Islet of Langerhans (tissue), 1 donor: ENCODE data around the gene EFNB3.

Source experiments
- FAIRE-seq: peaks from one replicate; lab custom pipeline; 2011; peaks lifted over from hg19 to GRCh38; lab: Jason Lieb, UNC

Gene EFNB3, protein sequence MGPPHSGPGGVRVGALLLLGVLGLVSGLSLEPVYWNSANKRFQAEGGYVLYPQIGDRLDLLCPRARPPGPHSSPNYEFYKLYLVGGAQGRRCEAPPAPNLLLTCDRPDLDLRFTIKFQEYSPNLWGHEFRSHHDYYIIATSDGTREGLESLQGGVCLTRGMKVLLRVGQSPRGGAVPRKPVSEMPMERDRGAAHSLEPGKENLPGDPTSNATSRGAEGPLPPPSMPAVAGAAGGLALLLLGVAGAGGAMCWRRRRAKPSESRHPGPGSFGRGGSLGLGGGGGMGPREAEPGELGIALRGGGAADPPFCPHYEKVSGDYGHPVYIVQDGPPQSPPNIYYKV

DNA sequence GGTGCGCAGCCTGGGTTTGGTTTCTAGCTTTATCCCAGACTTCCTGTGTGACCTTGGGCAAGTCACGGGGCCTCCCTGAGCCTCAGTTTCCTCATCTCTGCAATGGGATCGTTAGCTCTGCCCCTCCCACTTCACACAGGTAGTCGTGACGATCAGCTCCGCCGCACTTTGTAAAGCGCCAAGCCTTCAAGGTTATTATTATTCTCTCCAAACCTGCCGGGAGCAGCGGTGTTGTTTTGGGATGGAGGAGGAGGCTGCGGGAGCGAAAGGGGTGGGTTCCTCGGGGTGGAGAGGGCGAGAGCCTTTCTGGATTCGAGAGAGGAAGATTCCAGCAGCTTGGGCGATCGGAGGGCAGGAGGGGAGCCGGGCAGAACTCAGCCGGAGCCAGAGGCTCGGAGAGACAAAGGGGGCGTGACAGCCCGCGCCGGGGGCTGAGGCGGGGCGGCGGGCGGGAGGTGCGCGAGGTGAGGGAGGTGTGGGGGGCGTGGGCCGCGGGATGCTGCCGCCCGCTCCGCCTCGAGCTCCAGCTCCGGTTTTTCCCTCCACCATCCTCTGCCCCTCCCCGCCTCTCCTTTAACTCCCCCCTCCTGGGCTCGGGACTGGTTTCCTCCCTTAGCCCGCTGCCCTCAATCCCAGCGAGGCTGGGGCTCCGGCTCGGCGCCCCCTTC, at the start of gene EFNB3:
Gene EFNB3, plus strand, starts transcription at position 602 of the 668 bp plus-strand sequence. CDS start 397 bp downstream, outside the sequence.
- FAIRE-seq, result no peak

DNA sequence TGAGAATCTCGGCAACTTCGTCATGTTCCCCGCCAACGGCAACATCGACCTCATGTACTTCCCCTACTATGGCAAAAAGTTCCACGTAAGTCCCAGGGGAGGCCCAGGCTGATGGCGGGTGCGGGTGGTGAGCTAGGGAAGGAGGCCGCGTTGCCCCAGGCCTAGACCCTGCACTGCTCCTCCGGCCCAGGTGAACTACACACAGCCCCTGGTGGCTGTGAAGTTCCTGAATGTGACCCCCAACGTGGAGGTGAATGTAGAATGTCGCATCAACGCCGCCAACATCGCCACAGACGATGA, 49.5 kb upstream of the EFNB3 start:
- no peak for FAIRE-seq

DNA sequence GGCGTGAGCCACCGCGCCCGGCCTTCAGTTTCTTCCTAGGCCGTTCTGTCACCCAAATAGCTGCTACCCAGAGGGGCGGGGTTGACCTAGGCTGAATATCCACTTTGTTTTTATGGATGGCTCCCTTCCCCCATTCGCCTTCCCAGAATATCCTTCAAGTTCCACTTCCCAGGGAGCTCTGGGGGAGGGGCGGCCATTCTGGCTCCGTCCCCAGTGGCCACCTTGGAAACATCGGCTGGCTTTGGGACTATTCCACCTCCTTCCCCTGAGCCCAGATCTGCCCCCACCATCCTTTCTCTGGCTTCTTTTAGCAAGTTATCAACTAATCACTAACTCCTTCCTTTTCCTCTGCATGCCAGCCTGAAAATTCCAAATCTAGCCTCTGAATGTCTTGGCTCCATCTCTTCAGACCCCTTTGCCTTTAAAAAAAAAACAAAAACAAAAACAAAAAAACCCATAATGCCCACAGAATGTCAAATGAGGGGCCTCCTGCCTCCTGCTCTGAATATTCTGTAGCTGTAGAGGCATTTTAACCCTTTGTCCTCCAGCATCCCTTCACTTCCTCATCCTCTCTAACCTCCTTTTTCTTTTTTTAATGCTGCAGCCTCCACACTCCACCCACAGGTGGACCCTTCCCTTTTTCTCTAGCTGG, 47.9 kb upstream of the EFNB3 start:
- FAIRE-seq, result no peak

DNA sequence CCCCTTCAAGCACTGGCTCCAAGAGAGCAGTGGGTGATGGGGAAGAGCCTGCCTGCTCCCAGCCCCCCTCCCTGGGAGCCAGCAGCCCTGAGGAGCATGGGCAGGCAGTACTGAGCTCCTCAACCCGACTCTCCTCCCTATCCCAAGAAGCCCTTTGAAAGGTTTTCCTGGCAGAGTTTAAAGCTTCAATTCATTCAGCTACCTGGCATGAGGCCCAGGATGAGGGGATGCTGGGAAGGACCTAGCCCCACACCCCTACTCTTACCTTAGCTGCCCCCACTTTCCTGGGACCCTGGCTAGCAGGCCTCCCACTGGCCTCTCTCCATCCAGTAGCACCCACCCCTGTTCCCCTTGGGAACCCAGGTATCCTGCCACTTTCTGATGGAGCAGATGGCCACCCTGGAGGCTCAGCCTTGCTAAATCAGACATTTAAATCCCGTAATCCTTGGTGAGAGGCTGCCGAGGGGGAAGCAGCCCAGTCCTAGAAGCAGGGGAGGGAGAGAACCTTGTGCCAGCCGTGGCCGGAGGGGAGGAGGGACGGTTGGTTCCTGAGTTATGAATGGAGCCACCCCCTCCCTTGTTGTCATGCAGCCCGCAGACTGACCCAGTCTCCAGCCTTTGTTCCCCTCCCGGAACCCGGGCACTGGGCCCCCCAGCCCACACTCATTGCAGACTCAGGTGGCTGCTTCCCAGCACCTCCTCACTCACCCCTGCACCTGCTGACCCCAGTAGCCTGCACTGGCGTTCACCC, 37.2 kb upstream of the EFNB3 start:
- no peak for FAIRE-seq

DNA sequence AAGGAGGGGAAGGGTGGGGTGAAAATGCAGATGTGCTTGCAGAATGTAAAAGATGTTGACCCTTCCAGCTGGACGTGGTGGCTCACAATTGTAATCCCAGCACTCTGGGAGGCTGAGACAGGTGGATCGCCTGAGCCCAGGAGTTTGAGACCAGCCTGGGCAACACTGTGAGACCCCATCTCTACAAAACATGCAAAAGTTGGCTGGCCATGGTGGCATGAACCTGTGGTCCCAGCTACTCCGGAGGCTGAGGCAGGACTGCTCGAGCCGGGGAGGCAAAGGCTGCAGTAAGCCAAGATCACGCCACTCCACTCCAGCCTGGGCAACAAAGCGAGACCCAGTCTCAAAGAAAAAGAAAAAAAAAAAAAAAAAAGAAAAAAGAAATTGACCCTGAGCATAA, 36.5 kb upstream of the EFNB3 start:
- no peak for FAIRE-seq

DNA sequence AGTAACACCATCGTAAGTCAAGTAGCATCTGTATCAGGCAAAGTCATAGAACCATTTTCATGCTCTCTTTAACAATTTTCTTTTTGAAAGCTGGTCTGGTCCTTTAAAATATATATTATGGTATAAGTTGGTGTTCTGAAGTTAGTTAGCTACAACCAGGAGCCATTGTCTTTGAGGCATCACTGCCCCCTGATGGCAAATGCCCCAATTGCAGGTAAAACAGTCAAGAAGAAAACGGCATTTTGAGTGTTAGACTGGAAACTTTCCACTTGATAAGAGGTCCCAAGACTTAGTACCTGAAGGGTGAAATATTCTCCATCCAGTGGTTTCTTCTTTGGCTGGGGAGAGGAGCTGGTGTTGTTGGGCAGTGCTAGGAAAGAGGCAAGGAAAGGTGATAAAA, 31.8 kb upstream of the EFNB3 start:
- FAIRE-seq, result no peak

DNA sequence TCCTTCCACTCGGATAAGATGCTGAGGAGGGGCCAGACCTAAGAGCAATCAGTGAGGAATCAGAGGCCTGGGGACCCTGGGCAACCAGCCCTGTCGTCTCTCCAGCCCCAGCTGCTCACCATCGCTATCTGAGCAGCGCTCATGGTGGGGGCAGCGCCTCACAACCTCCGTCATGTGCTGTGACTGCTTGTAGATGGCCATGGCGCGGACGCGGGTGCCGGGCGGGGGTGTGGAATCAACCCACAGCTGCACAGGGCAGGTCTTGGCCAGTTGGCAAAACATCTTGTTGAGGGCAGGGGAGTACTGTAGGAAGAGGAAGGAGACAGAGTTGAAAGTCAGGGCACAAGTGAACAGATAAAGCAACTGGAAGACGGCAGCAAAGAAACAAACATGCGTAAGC, 30.1 kb upstream of the EFNB3 start:
- FAIRE-seq, result no peak

DNA sequence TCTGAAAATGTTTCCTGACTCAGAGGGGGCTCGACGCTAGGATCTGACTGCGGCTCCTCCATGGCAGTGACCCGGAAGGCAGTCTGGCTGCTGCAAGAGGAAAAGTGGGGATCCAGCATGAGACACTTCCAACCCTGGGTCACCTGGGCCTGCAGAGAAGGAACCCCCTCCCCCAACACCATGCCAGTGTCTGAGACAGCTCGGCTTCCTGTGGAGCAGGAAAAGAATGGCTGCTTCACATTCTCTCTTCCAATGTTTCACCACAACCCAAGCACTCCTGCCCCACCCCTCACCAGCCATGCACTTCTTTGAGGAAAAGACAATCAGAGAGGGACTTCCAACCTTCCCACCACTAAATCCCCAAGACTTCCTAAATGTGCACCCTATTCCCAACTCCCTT, 28.5 kb upstream of the EFNB3 start:
- FAIRE-seq, result no peak

DNA sequence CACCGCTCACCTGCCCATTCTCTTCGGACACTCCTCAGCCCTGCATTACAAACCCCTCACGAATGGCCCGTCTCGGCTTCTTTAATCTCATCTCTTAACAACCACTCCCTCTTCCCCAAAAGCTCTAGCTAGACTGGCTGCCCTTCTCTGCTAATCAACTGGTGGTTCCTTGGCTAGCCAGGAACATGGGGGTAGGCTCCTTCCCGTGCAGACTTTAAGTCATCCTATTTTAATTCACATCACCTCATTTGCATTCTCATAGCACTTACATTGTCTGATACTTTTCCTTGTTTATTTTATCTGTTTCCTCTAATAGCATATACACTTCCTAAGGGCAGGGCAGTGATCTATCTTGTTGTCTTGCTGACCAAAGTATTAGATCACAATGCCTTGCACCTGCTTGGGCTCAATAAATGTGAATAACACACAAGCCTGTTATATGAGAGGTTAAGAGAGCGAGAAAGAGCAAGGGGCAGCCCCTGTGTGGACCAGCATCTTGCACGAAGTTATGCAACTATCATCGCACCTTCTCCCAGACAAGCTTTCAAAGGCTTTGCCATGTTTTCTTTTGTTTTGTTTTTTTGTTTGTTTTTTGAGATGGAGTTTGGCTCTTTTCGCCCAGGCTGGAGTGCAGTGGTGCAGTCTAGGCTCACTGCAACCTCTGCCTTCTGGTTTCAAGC, 27.5 kb upstream of the EFNB3 start:
- FAIRE-seq, result no peak

DNA sequence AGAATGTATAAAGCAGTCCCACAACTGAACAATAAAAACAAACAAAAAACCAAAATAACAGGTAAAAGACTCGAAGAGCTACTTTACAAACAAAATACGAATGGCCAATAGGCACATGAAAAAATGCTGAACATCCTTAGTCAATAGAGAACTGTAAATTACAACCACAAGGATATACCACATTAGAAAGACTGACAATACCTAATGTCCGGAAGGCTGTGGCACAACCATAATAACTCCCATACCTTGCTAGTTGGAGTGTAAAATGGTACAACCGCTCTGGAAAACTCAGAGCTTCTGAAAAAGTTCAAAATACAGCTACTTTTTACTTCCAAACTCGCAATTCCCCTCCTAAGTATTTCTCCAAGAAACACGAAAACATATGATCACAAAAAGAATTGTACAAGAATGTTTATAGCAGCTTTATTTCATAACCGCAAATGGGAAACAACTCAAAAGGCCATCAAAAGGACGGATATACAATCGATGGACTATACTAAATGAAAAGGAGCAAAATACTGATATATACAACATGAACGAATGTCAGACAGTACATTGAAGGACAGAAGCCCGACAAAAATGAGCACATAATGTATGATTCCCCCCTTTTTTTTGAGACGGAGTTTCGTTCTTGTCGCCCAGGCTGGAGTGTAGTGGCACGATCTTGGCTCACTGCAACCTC, 20.0 kb upstream of the EFNB3 start:
- no peak for FAIRE-seq

DNA sequence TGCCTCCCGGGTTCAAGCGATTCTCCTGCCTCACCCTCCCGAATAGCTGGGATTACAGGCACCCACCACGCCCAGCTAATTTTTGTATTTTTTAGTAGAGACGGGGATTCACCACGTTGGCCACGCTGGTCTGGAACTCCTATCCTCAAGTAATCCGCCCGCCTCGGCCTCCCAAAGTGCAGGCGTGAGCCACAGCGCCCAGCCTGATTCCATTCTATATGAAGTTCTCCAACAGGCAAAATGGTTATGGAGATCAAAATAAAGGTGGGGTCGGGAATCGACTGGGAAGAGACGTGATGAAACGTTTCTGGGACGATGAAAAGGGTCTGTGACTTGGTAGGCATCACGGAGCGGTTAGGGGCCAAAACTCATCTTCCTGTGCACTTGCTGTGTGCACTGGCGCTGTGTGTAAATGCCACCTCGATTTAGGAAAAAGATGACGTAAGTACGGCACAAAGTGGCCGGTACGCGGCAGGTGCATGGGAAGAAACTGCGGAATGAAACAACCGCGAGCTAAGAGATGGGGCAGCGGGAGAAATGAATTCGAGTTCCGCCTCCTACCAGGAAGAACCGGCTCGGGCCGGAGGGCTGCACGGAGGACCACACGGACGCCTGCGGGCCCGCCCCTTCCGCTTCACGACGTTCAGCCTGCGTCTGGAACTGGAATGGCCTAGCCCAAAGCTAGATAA, 19.3 kb upstream of the EFNB3 start:
- FAIRE-seq, result no peak

DNA sequence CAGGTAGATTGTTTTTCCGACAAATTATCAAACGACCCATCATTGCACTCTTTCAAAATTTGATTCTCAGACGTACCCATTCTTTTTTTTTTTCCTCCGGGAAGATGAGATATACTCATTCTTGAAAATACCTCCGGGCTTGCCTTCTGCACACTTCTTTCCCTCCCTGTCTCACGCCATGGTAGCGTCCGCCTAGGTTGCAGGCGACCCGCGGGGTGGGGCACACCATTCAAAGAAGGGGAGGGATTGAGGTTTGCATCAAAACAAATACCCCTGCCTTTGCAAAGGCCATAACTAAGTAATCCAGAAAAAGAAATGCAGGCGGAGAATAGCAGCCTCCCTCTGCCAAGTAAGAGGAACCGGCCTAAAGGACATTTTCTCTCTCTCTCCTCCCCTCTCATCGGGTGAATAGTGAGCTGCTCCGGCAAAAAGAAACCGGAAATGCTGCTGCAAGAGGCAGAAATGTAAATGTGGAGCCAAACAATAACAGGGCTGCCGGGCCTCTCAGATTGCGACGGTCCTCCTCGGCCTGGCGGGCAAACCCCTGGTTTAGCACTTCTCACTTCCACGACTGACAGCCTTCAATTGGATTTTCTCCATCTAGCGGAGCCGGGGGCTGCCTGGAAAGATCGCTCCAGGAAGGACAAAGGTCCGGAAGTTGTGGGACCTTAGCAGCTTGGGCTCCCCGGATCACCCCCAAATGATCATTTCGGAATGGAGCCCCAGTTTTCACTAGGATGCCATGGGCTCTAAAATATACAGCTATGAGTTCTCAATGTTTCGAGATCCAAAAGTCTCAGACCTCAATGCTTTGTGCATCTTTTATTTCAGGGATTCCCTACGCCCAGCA, 18.6 kb upstream of the EFNB3 start:
- peak; percentile 94 for FAIRE-seq

DNA sequence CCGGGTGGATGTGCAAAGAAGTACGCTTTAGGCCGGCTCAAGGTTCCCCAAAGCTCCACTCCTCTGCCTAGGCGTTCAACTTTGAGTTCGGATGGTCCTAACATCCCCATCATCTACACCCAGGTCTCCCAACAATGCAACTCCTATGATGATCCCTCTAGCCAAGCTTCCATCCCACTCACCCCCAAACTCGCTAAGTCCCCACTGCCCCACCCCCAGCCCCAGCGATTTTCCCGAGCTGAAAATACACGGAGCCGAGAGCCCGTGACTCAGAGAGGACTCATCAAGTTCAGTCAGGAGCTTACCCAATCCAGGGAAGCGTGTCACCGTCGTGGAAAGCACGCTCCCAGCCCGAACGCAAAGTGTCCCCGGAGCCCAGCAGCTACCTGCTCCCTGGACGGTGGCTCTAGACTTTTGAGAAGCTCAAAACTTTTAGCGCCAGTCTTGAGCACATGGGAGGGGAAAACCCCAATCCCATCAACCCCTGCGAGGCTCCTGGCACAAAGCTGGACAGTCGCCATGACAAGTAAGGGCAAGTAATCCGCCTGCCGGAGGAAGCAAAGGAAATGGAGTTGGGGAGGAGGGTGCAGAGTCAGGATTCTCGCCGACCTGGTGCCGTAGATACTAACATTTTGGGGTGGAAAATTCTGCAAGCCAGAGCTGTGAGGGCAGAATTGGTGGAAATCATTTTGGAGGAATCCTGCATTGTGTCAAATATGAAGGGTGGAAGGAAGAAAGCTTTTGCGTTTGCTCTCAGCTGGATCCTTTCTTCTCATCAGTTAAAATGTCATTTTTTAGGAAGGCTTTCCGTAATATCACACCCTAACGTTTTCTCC, 17.7 kb upstream of the EFNB3 start, which contains the start of gene TP53:
Gene TP53, minus strand, starts transcription at position 419 of the 836 bp plus-strand sequence. CDS start 10,896 bp downstream, outside the sequence.
- FAIRE-seq, result no peak

DNA sequence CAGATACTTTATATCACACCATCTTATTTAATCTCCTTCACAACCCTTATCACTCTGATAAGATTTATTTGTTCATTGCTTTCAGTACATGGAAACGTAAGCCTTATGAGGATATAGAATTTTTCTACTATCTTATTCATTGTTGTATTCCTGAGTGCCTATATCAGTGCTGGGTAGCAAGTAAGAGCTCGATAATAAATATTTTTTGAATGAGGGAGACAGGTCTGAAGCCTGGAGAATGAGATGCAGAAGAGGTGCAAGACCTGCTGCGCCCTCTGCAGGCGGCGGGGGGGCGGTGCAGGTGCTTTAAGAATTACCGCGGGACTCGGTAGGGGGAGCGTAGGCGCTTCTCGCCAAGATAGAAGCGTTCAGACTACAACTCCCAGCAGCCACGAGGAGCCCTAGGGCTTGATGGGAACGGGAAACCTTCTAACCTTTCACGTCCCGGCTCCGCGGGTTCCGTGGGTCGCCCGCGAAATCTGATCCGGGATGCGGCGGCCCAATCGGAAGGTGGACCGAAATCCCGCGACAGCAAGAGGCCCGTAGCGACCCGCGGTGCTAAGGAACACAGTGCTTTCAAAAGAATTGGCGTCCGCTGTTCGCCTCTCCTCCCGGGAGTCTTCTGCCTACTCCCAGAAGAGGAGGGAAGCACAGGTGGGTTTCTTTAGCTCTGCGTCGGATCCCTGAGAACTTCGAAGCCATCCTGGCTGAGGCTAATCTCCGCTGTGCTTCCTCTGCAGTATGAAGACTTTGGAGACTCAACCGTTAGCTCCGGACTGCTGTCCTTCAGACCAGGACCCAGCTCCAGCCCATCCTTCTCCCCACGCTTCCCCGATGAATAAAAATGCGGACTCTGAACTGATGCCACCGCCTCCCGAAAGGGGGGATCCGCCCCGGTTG, 16.8 kb upstream of the EFNB3 start, which contains the start of gene WRAP53:
Gene WRAP53, plus strand, starts transcription at position 570 of the 900 bp plus-strand sequence. Its CDS starts 172 bp downstream, at position 742.
- peak; percentile 38 for FAIRE-seq

DNA sequence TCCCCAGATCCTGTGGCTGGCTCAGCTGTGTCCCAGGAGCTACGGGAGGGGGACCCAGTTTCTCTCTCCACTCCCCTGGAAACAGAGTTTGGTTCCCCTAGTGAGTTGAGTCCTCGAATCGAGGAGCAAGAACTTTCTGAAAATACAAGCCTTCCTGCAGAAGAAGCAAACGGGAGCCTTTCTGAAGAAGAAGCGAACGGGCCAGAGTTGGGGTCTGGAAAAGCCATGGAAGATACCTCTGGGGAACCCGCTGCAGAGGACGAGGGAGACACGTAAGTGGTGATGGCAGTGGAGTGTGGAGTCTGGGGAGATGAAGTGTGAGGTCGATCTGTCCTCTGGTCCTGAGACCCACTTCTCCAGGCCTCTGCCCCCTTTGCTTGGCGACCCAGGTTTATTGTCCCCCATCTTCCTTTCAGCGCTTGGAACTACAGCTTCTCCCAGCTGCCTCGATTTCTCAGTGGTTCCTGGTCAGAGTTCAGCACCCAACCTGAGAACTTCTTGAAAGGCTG, 16.1 kb upstream of the EFNB3 start:
- no peak for FAIRE-seq

DNA sequence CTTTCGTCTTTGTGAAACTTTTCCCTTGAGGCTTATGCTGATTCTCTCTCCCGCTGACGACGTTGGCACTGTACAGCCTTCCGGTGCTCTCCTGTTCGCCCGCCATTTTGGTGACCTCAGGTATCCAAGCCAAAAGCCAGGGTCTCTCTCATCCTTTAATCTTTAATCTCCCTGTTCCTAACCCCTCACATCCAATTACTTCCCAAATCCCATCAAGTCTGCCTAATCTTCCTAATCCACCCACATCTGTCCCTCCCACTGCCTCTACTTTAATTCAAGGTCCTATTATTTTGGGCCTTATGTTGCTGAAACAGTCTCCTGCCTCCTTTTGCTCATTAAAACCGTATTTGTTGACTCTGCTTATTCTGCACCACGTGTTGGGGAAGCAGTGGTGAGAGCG, 9.4 kb upstream of the EFNB3 start:
- no peak for FAIRE-seq

DNA sequence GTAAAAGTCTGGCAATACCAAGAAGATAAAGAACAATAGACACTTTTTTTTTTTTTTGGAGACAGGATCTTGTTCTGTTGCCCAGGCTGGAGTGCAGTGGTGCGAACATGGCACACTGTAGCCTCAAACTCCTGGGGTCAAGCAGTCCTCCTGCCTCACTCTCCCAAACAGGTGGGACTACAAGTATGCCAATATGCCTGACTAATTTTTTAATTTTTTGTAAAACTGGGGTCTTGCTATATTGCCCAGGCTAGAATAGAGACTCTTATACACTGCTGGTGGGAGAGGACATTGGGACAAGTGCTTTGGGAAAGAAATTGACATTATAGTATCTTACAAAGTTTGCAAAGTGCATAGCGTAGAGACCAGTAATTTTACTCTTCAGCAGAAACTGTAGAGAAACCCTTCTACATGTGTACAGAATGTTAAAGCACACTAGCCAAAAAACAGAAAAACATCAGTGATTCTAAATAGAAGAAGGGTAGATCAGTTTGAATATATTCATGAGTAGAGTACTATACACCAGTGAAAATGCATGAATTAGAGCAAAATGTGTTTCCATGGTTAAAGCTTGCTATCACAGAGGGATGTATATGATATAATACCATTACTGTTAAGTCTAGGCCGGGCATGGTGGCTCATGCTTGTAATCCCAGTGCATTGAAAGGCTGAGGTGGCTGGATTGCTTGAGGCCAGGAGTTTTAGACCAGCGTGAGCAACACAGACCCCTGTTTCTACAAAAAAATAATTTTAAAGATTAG, 7.0 kb upstream of the EFNB3 start:
- no peak for FAIRE-seq
